SJCRH30 (cell line): ENCODE results near the gene ZNF609. TPM values are rescaled to one million over a fixed set of nuclear protein-coding genes. Genes with fewer than 3 reads are reported as not detected.

Experiments used
- total RNA-seq: library from RNA; depleted of rRNA; stranded (reverse); fragments of >200 nt; shearing (Covaris generic); gene quantifications from 2 replicates; pipeline ENCODE4 v1.2.3, GENCODE V29; 2014; rRNA removed

The ZNF609 gene
- total RNA-seq, 1 experiment from 2014 or later: 27.4 TPM

Other genes starting within 250 kb of the ZNF609 start
- 15.9 and 20.3 TPM in 2 replicates for gene CSNK1G1, start 104.4 kb upstream of the ZNF609 start, total RNA-seq
- 581 and 605 TPM in 2 replicates for gene PCLAF, start 79.1 kb upstream of the ZNF609 start, total RNA-seq
- gene TRIP4, start 72.7 kb upstream of the ZNF609 start, total RNA-seq: 7.0 and 8.8 TPM in 2 replicates